ENCODE data around the gene ELAC1. TPM values are rescaled to one million over a fixed set of nuclear protein-coding genes. Genes with fewer than 3 reads are reported as not detected.
A peak's percentile ranks its signal among the peaks of the same experiment; 100 is the strongest.

ELAC1 gene
- total RNA-seq, 1 donor from 2014 or later = 3.3 TPM

GRCh38 chr18:51007790-51008139 lies 39.9 kb downstream of the ELAC1 start:
- intact Hi-C loops (cut with DNase I) = no loop called here

DNA sequence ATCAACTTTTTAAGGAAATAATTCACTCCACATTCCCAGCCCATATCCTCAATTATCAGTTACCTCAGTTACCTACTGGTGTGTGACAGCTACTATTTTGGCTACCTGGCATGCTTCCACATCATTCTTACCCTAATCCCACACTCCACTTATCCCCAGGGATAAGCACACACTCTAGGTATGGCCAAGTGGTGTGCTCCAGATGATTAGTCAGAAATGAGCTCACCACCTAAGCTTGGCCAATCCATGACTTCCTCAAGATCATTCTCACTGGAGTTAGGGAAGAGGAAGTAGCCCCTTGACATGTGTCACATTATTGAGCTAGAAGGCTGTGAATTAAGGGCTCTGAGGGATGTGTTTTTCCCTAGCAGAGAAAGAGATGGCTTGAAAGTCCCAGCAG lies 41.2 kb downstream of the ELAC1 start:
- ATAC-seq (ENCODE audit: poor library complexity) = peak; percentile 70
- no peak for DNase-seq
- intact Hi-C loops (cut with DNase I) = no loop called here

More at GRCh38 chr18:51007790-51008139, 39.9 kb downstream of the ELAC1 start:
- DNase-seq (no peak), ATAC-seq (ENCODE audit: poor library complexity) (no peak)

DNA sequence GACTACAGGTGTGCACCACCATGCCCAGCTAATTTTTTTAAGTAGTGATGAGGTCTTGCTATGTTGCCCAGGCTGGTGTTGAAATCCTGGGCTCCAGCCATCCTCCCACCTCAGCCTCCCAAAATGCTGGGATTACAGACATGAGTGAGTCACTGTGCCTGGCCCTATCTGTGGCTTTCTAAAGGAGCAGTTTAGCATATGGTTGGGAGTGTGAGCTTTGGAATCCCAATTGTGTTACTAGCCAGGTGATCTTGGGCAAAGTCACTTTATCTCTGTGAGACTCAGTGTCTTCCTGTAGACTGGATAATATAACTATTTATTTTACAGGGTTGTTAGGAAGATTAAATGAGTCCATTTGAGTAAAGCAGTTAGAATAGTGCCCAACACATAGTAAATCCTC lies 42.4 kb downstream of the ELAC1 start:
- intact Hi-C loops (cut with DNase I) = no loop called here

DNA sequence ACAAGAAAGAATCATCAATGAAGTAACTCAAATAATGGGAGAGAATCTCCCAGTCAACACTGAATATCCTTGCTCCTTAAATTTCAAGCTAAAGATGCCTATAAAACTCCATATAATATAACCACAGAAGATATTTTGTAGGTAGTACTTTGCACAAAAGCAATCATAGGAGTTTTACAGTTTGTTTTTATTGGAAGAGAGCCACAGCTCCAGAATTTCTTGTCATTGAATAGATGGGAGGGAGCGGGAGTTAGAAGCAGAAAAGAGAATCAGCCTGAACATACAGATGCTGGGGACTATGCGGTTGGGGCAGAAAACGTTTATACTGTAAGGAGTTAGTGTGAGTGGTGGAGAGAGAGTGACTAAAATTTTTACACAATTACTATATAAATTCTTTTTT lies 43.9 kb downstream of the ELAC1 start:
- DNase-seq (no peak), ATAC-seq (ENCODE audit: poor library complexity) (no peak)
- intact Hi-C loops (cut with DNase I) = no loop called here

More for the DNA sequence above, 42.4 kb downstream of the ELAC1 start:
- no peak for ATAC-seq (ENCODE audit: poor library complexity)
- DNase-seq = no peak

- ATAC-seq (ENCODE audit: poor library complexity) = no peak
- intact Hi-C loops (cut with DNase I) = no loop called here
- no peak for DNase-seq
Observed at GRCh38 chr18:51012441-51012840, 44.6 kb downstream of the ELAC1 start.

GRCh38 chr18:51013259-51013658 lies 45.4 kb downstream of the ELAC1 start:
- ATAC-seq (ENCODE audit: poor library complexity) = no peak
- intact Hi-C loops (cut with DNase I) = no loop called here
- DNase-seq = no peak

DNA sequence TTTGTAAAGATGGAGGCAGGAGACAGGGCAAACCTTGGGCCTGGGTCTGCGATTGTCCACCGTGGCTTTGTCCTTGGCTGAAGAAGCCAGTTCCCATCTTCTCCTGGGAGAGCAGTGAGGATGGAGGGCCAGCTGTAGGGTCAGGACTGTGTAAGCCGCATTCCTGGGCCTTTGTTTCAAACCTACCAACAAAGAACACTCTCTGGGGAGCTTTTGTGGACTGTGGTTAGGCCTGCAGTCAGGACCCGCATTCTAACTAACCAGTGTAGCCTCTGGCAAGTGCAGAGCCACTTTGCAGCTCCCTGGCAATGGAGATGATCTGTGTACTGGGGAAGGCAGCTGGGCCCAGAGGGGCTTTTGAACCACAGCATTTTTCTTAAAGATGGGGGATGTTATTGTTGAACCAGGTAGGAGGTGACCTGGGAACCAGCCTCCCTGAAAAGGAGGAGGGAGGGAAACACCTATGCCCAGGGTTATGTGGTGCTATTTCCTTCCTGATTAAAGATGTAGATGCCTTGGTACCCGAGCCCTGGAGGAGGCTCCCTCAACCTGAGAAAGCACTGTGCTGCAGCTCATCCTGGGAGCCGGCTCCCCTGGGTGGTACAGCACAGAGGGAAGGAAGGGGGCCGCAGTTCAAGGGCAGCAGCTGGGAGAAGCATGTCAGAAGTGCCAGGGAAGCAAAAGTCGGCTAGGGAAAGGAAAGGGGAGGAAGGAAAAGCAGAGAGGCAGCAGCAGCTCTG lies 49.5 kb downstream of the ELAC1 start:
- intact Hi-C loops (cut with DNase I) = no loop called here
- ATAC-seq (ENCODE audit: poor library complexity) (no peak), DNase-seq (no peak)

DNA sequence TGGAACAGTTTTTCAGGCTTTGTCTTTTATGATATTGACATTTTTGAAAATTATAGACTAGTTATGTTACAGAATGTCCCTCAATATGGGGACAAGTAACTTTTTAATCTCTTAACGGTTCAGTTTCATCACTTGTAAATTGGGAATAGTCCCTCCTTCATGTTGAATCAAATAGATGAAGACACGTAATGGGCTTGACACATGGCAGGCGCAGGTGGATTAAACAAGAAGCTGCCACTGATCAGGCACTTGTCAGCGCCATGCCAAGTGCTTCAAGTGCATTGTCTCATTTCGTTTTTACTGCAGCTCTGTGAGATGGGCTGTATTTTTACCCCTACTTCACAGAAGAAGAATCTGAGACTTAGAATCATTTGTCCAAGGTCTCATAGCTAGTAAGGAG lies 52.7 kb downstream of the ELAC1 start:
- no peak for DNase-seq
- intact Hi-C loops (cut with DNase I) = no loop called here
- no peak for ATAC-seq (ENCODE audit: poor library complexity)

DNA sequence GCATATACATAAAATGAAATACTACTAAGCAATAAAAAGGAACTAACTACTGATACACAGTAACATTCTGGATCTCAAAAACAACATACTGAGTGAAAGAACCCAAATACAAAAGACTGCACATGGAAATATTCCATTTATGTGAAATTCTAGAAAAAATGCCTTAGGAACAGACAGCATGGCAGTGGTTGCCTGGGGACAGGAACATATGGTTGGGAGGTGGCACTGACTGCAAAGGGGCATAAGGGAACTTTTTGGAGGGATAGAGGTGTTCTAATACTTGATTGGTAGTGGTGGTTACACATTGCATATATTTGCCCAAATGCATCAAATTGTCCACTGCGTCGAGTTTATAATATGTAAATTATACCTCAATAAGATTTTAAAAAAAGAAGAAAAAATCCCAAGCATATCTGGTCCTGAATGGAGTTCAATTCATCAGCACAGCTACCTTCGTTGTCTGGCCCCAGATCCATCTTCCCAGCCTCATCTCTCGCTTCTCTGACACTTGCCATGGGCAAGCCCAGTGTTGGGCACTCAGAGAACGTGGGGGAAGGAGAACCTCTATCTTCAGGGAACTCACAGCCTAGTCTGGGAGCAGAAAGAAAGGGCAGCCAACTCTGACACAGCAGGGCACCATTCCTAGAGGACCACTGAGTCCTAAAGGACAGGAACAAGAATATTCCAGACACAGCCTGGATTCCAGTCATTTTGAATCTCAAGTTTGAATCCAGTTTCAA lies 53.6 kb downstream of the ELAC1 start:
- no peak for ATAC-seq (ENCODE audit: poor library complexity)
- intact Hi-C loops (cut with DNase I) = no loop called here

DNA sequence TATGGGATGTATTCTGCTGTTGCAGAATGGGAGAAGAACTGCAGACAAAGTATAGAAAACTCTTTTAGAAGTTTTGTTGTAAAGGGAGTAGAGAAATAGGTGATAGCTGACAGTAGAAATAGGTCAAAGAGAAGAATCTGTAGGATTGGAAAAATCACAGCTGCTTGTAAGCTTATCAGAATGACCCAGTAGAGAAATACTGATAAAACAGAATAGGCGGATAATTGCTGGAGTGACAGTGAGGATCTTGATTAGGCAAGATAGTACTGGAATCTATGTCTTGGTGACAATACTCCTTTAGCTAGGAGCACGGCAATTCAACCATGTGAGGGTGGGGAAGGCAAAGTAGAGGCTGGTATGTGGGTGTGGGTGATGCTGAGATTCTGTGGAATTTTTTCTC lies 57.7 kb downstream of the ELAC1 start:
- DNase-seq (no peak), ATAC-seq (ENCODE audit: poor library complexity) (no peak)
- intact Hi-C loops (cut with DNase I) = no loop called here

More for the DNA sequence above, 53.6 kb downstream of the ELAC1 start:
- DNase-seq = no peak

DNA sequence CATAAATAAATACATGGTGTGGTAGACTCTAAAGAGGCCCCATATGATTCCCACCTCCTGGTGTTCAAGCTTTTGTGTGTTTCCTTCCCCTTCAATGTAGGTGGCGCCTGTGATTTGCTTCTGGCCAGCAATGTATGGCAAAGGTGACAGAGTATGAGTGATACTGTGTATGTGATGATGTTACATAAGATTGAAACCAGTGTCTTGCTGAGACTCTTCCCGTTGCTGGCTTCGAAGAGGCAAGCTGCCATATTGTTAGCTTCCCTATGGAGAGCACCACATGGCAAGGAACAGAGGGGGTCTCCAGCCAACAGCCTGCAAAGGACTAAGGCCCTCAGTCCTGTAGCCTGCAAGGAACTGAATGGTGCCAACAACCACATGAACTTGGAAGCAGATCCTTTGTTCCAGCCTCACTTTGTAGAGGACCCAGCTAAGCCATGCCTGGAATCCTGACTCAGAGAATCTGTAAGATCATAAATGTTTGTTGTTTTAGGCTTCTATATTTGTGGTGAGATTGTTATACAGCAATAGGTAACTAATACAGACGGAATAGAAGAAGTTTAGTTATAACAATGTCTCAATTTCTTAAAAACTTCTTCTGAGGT lies 60.5 kb downstream of the ELAC1 start:
- intact Hi-C loops (cut with DNase I) = no loop called here
- no peak for DNase-seq

DNA sequence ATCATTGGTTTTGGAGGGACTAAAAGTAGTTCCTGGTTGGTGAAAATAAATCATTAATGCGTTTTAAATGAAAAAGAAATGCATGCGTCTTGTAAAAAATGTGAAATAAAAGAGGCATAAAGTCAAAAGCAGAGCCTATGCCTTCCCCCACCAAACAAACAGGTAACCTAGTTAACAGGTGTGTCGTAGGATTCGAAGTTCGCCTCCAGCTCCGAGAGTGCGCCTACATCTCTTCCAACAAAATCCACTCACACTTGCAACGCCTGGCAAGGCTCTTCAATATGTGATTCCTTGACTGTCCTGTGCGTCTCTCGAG lies 61.5 kb downstream of the ELAC1 start:
- ATAC-seq (ENCODE audit: poor library complexity) = no peak
- intact Hi-C loops (cut with DNase I) = no loop called here
- no peak for DNase-seq

More for the DNA sequence above, 60.5 kb downstream of the ELAC1 start:
- ATAC-seq (ENCODE audit: poor library complexity) = no peak

DNA sequence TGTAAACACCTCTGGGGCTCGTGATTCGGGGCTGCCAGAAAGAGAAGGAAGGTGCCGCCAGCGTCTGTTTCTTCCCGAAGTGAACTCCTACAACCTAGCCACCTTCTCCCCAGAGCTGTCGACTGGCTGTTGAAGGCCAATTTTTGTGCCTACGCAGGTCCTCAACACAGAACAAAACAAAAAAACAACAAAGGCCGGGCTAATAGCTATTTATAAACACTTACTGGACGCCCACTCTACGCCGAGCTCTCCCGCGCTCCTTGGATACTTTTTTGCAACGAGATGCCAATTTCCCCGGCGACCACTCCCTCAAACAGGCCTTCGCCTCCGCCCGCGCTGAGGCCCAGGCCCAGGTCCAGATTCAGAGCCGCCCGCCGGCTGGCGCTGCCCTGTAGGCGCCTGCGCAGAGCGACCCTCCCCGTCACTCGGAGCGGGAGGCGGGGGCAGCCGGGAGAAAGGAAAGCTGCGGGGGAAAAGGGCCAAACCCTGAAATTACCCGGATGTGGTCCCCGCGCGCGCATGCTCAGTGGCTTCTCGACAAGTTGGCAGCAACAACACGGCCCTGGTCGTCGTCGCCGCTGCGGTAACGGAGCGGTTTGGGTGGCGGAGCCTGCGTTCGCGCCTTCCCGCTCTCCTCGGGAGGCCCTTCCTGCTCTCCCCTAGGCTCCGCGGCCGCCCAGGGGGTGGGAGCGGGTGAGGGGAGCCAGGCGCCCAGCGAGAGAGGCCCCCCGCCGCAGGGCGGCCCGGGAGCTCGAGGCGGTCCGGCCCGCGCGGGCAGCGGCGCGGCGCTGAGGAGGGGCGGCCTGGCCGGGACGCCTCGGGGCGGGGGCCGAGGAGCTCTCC lies 62.1 kb downstream of the ELAC1 start, which contains the start of gene SMAD4:
SMAD4 (plus strand) TSS at position 520 of the 843 bp plus-strand sequence. CDS start 16,834 bp downstream, outside the sequence.
- DNase-seq = peak; percentile 97
- intact Hi-C loops (cut with DNase I) = no loop called here
- ATAC-seq (ENCODE audit: poor library complexity) = peak; percentile 96

GRCh38 chr18:51030537-51031258 lies 62.9 kb downstream of the ELAC1 start:
- peak; percentile 81 for ATAC-seq (ENCODE audit: poor library complexity)
- intact Hi-C loops (cut with DNase I) = no loop called here
- peak; percentile 82 for DNase-seq

GRCh38 chr18:51032193-51032592 lies 64.4 kb downstream of the ELAC1 start:
- no peak for ATAC-seq (ENCODE audit: poor library complexity)
- intact Hi-C loops (cut with DNase I) = no loop called here

GRCh38 chr18:51037230-51037629 lies 69.4 kb downstream of the ELAC1 start:
- ATAC-seq (ENCODE audit: poor library complexity) = no peak
- intact Hi-C loops (cut with DNase I) = no loop called here
- no peak for DNase-seq

More at GRCh38 chr18:51032193-51032592, 64.4 kb downstream of the ELAC1 start:
- no peak for DNase-seq
